GM12878 (cell line): ENCODE results near the gene FAM89B. TPM values are rescaled to one million over a fixed set of nuclear protein-coding genes. Genes with fewer than 3 reads are reported as not detected.

Experiments
- ATAC-seq: fragments of 200-7000 bp; cut with Tn5 transposase; 3 replicates; pipeline ENCODE4 v1.9.1; 2020; ENCODE audit warnings: mild to moderate bottlenecking, moderate library complexity
- BruUV-seq: library from RNA; stranded (reverse); fragments of 400-500 nt; replicated peaks from 2 replicates; lab custom pipeline; 2021; lab: Mats Ljungman, UMichigan
- CTCF ChIA-PET: fragments of 300-600 bp; sonication (Branson Sonifier 250); formaldehyde crosslinking; extraction: SDS; loops from one replicate; lab custom pipeline; 2021; ENCODE audit warnings: inconsistent platforms; lab: Yijun Ruan, JAX
- POLR2A ChIA-PET: fragments of 350-600 bp; formaldehyde crosslinking; extraction: SDS; loops from one replicate; lab custom pipeline; 2021; ENCODE audit warnings: inconsistent platforms; lab: Charles Lee
- RAD21 ChIA-PET: fragments of 300-600 bp; sonication (Branson Sonifier 250); formaldehyde crosslinking; loops from one replicate; lab custom pipeline; 2023; ENCODE audit warnings: antibody characterized with exemption; ENCODE audit not compliant: unreplicated experiment; lab: Charles Lee
- SMC1A ChIA-PET: fragments of 300-600 bp; sonication (Branson Sonifier 250); formaldehyde crosslinking; loops from one replicate; lab custom pipeline; 2023; ENCODE audit not compliant: unreplicated experiment, uncharacterized antibody; lab: Charles Lee
- DNase-seq: peaks from one replicate; pipeline ENCODE4 v3.0.0-alpha.2; 2011; ENCODE audit warnings: low read depth, low spot score
- FAIRE-seq: peaks from 3 replicates; lab custom pipeline; 2011; peaks lifted over from hg19 to GRCh38; lab: Jason Lieb, UNC
- H2AFZ ChIP-seq: 2 replicates; pipeline ENCODE4 v1.6.0; 2011; ENCODE audit warnings: low read depth, low read length, control low read depth; ENCODE audit not compliant: control insufficient read depth
- H3K27ac ChIP-seq: 2 replicates; pipeline ENCODE4 v1.5.1; 2011; ENCODE audit warnings: control low read depth; ENCODE audit not compliant: control insufficient read depth, insufficient read depth
- H3K27me3 ChIP-seq, 2 experiments: replicated peaks in 1 of 2; 2 replicates each; pipeline versions ENCODE4 v1.6.0 to v1.6.1; 2011; ENCODE audit warnings: low read length in 1 of 2; ENCODE audit not compliant: control insufficient read depth in 2 of 2, insufficient read depth in 2 of 2
- H3K36me3 ChIP-seq, 2 experiments: 2 replicates each; pipeline ENCODE4 v1.5.1; 2011; ENCODE audit warnings: low read length in 1 of 2; ENCODE audit not compliant: control insufficient read depth in 2 of 2, insufficient read depth in 2 of 2
- H3K4me1 ChIP-seq: 2 replicates; pipeline ENCODE4 v1.6.1; 2011; ENCODE audit warnings: mild to moderate bottlenecking, low read length, moderate library complexity, mixed read lengths; ENCODE audit not compliant: control insufficient read depth, insufficient read depth
- H3K4me2 ChIP-seq: 2 replicates; pipeline ENCODE4 v1.6.0; 2011; ENCODE audit warnings: control low read depth; ENCODE audit not compliant: control insufficient read depth, insufficient read depth
- H3K4me3 ChIP-seq: fragments of 200-600 bp; sonication (generic); 2 replicates; pipeline ENCODE4 v1.5.1; 2016
- H3K79me2 ChIP-seq: 2 replicates; pipeline ENCODE4 v1.6.0; 2011; ENCODE audit warnings: low read length; ENCODE audit not compliant: control insufficient read depth, insufficient read depth
- H3K9ac ChIP-seq: 2 replicates; pipeline ENCODE4 v1.8.0; 2011; ENCODE audit warnings: low read length, control low read depth, mixed read lengths; ENCODE audit not compliant: control insufficient read depth, insufficient read depth
- H3K9me3 ChIP-seq: replicated peaks from 3 replicates; pipeline ENCODE4 v1.5.1; 2011; ENCODE audit warnings: mild to moderate bottlenecking, low read length; ENCODE audit not compliant: control insufficient read depth, insufficient read depth
- H4K20me1 ChIP-seq: 2 replicates; pipeline ENCODE4 v1.6.0; 2011; ENCODE audit not compliant: control insufficient read depth, insufficient read depth
- EGR1 ChIP-seq, 2 experiments: IDR thresholded peaks; 1 replicate in 1 of 2; 2 replicates in 1 of 2; pipeline ENCODE4 v1.6.1; 2011 to 2012; ENCODE audit warnings: low read depth in 2 of 2, low read length in 2 of 2, borderline replicate concordance in 1 of 2, mild to moderate bottlenecking in 1 of 2, moderate library complexity in 1 of 2
- EP300 ChIP-seq, 2 experiments: fragments of 150-350 bp in 1 of 2; IDR thresholded peaks; 2 replicates each; pipeline ENCODE4 v1.6.1; 2011 to 2012; ENCODE audit warnings: low read depth in 2 of 2, low read length in 2 of 2, borderline replicate concordance in 1 of 2, improper control_type of control experiment in 1 of 2, inconsistent platforms in 1 of 2; ENCODE audit not compliant: control insufficient read depth in 1 of 2
- FOS ChIP-seq: IDR thresholded peaks from 3 replicates; pipeline ENCODE4 v1.6.1; 2011; ENCODE audit warnings: borderline replicate concordance; ENCODE audit not compliant: insufficient read length; ENCODE audit errors: extremely low read depth
- FOXK2 ChIP-seq: fragments of 450-650 bp; IDR thresholded peaks from 2 replicates; pipeline ENCODE4 v1.6.1; 2017; ENCODE audit warnings: mild to moderate bottlenecking, moderate library complexity
- HDAC2 ChIP-seq: fragments of 200-600 bp; sonication (generic); IDR thresholded peaks from 2 replicates; pipeline ENCODE4 v1.6.1; 2017
- JUNB ChIP-seq: IDR thresholded peaks from 2 replicates; pipeline ENCODE4 v1.6.1; 2016; ENCODE audit warnings: antibody characterized with exemption, mild to moderate bottlenecking
- JUND ChIP-seq: IDR thresholded peaks from 2 replicates; pipeline ENCODE4 v1.6.1; 2012; ENCODE audit warnings: low read depth, mild to moderate bottlenecking, low read length, improper control_type of control experiment, moderate library complexity
- MEF2A ChIP-seq: IDR thresholded peaks from 2 replicates; pipeline ENCODE4 v1.6.1; 2011; ENCODE audit warnings: low read depth, mild to moderate bottlenecking, low read length, moderate library complexity; ENCODE audit not compliant: insufficient read depth
- MTA3 ChIP-seq: IDR thresholded peaks from 2 replicates; pipeline ENCODE4 v1.6.1; 2012; ENCODE audit warnings: low read length, inconsistent platforms, borderline replicate concordance
- NFYA ChIP-seq: IDR thresholded peaks from 2 replicates; pipeline ENCODE4 v1.6.1; 2011; ENCODE audit warnings: low read depth, mild to moderate bottlenecking, low read length, improper control_type of control experiment, borderline replicate concordance
- NR2C2 ChIP-seq: IDR thresholded peaks from 2 replicates; pipeline ENCODE4 v1.6.1; 2011; ENCODE audit warnings: borderline replicate concordance, low read depth; ENCODE audit not compliant: control insufficient read depth, insufficient read length
- NR2F1 ChIP-seq: fragments of 450-650 bp; conservative IDR thresholded peaks from 2 replicates; pipeline ENCODE4 v1.6.1; 2017; ENCODE audit warnings: mild to moderate bottlenecking
- PML ChIP-seq: IDR thresholded peaks from 2 replicates; pipeline ENCODE4 v1.6.1; 2012; ENCODE audit warnings: low read length, inconsistent platforms
- STAT3 ChIP-seq: IDR thresholded peaks from 2 replicates; pipeline ENCODE4 v1.6.1; 2011; ENCODE audit warnings: low read depth, low read length, improper control_type of control experiment
- SUZ12 ChIP-seq: fragments of 200-600 bp; sonication (generic); IDR thresholded peaks from one replicate; pipeline ENCODE4 v1.6.1; 2018; ENCODE audit warnings: antibody characterized with exemption, mild to moderate bottlenecking; ENCODE audit not compliant: unreplicated experiment
- TBL1XR1 ChIP-seq: IDR thresholded peaks from 2 replicates; pipeline ENCODE4 v1.6.1; 2012; ENCODE audit warnings: low read depth, low read length, improper control_type of control experiment
- USF1 ChIP-seq: IDR thresholded peaks from 2 replicates; pipeline ENCODE4 v1.6.1; 2011; ENCODE audit warnings: borderline replicate concordance, low read depth, mild to moderate bottlenecking, moderate library complexity, mixed read lengths, low read length; ENCODE audit not compliant: insufficient read depth; ENCODE audit errors: extremely low read length
- ZNF622 ChIP-seq: fragments of 450-650 bp; IDR thresholded peaks from 2 replicates; pipeline ENCODE4 v1.6.1; 2017; ENCODE audit warnings: mild to moderate bottlenecking, inconsistent platforms
- WGBS: methylation state at CpG from one replicate; pipeline ENCODE4 v1.1.6; 2016; ENCODE audit warnings: low lambda C conversion rate; ENCODE audit not compliant: insufficient replicate concordance, insufficient coverage; ENCODE audit errors: missing lambda C conversion rate; 5-methylcytosine and 5-hydroxymethylcytosine counted together
- in situ Hi-C: fragments of 300-500 bp; cut with MboI; formaldehyde crosslinking; loops from 9 replicates; pipeline ENCODE4 v1.14.3; 2018; ENCODE audit warnings: mixed read lengths
- intact Hi-C: fragments of 100-400 bp; cut with micrococcal nuclease; formaldehyde crosslinking; loops from one replicate; pipeline ENCODE4 v1.14.2; 2022; ENCODE audit not compliant: unreplicated experiment
- polyA plus RNA-seq, 11 experiments: library from polyadenylated mRNA; depleted of rRNA in 4 of 11; unstranded in 6 of 11; stranded (reverse) in 5 of 11; fragments of >200 nt; fragmentation: Nextera tagmentation in 4 of 11; fragmentation: Illumina TruSeq in 1 of 11; extraction: Ambion mirVana in 4 of 11; extraction: Trizol in 1 of 11; gene quantifications; 1 replicate in 1 of 11; 2 replicates in 10 of 11; pipeline versions ENCODE4 v1.2.1 to v1.2.3, GENCODE V29; 2011 to 2016; ENCODE audit warnings: inconsistent platforms in 2 of 11, missing spikeins in 2 of 11, low read depth in 1 of 11
- total RNA-seq, 4 experiments: library from RNA; depleted of rRNA in 3 of 4; stranded (reverse); fragments of >200 nt in 3 of 4; fragmentation: Illumina TruSeq in 1 of 4; extraction: Trizol in 1 of 4; gene quantifications; 2 replicates each; pipeline versions ENCODE4 v1.2.1 to v1.2.3, GENCODE V29; 2013 to 2021

FAM89B gene
- total and polyA plus RNA-seq, 10 of the 15 experiments (the other 5 are each of a cell fraction or from before 2014, with no cell fraction given), result 0.34 to 36.7 (median 9.8) TPM

- TF ChIP-seq EGR1 (IDR thresholded peaks at IDR 0.05; ENCODE audit: borderline replicate concordance in 1 of 2, low read depth in 2 of 2, low read length in 2 of 2), result no peak
Measured at GRCh38 chr11:65524014-65524740, 48.2 kb upstream of the FAM89B start (continued).

GRCh38 chr11:65524741-65525545 is 47.4 kb upstream of the FAM89B start, which contains the start of gene SCYL1:
SCYL1 (plus strand) TSS chr11:65525083; CDS start chr11:65525154, 71 bp downstream.
- SMC1A ChIA-PET, result interaction anchor here (0.7 to 2.1 kb wide), 2 partner anchors 15 kb away, joined by 3 to 7 read pairs; no protein-coding TSS in a partner anchor
- Histone ChIP-seq H3K4me1 (peaks cover 25% of the 10 kb centered on the region), H3K36me3 (peaks cover 0 to 16% of the 10 kb centered on the region in 2 experiments; a peak in 3 of 4 replicates), H3K27me3 (no peaks in the 10 kb centered on the region), H4K20me1 (no peaks in the 10 kb centered on the region), H3K79me2 (peaks cover 15% of the 10 kb centered on the region), H3K4me2 (peak within 1 kb of the TSS; percentile 96), H3K9ac (peak within 1 kb of the TSS; percentile 82), H3K9me3 (no peaks in the 10 kb centered on the region), H3K4me3 (peak within 1 kb of the TSS; percentile 85), H2AFZ (peak within 1 kb of the TSS; percentile 80), H3K27ac (peak within 1 kb of the TSS; percentile 54)
- no peak for FAIRE-seq
- no peak for DNase-seq
- in situ Hi-C loops (no loop called here), intact Hi-C loops (no loop called here)
- 2% methylated on average over 49 of the region's 82 CpGs for WGBS
- RAD21 ChIA-PET, result interaction anchor here (0.6 to 2.0 kb wide), 10 partner anchors 15 to 1788 kb away, joined by 3 to 8 read pairs (median 4); partner anchors contain the start of gene FAM89B
- POLR2A ChIA-PET, result interaction anchor here (0.8 to 2.5 kb wide), 9 partner anchors 11 to 144 kb away, joined by 3 to 13 read pairs (median 4); partner anchors contain the start of genes PCNX3 and ZNRD2
- ATAC-seq, result peak; percentile 86
- CTCF ChIA-PET, result interaction anchor here (0.6 to 3.5 kb wide), 7 partner anchors 16 to 195 kb away, joined by 3 to 18 read pairs (median 5); no protein-coding TSS in a partner anchor
- no TSS peak for BruUV-seq
- TF ChIP-seq EP300 (IDR thresholded peaks at IDR 0.05; ENCODE audit: borderline replicate concordance in 1 of 2, control insufficient read depth in 1 of 2, low read depth in 2 of 2, low read length in 2 of 2) (no peak), ZNF622 (no peak), NR2F1 (peak; percentile 74), STAT3 (no peak), MTA3 (no peak), FOXK2 (no peak), MEF2A (no peak), HDAC2 (no peak), TBL1XR1 (no peak), NR2C2 (no peak), JUND (no peak), NFYA (no peak), PML (no peak), SUZ12 (no peak), JUNB (no peak), FOS (no peak), USF1 (peak; percentile 87)
